CD1c-positive myeloid dendritic cell (primary cell): ENCODE data around the gene METTL14.

Experiments used
- DNase-seq: peaks from one replicate; pipeline ENCODE4 v3.0.0-alpha.2; 2016; ENCODE audit errors: extremely low spot score

The METTL14 gene

GRCh38 chr4:118759481-118759880 lies 74.3 kb downstream of the METTL14 start:
- no peak for DNase-seq

DNA sequence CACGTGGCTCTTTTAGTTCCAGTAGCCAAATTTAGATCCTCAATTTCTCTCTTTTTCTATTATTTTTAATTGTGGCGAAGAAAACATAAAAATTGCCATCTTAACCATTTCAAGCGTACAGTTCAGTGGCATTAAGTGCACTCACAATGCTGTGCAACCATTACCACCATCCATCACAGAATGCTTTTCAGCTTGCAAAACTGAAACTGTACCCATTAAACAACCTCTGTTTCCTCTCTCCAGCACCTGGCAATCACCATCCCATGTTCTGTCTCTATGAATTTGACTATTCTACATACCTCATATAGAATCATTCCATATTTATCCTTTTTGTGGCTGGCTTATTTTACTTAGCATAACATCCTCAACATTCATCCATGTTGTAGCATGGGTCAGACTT lies 74.9 kb downstream of the METTL14 start:
- no peak for DNase-seq

- DNase-seq = no peak
Observed at GRCh38 chr4:118760493-118760892, 75.3 kb downstream of the METTL14 start.

DNA sequence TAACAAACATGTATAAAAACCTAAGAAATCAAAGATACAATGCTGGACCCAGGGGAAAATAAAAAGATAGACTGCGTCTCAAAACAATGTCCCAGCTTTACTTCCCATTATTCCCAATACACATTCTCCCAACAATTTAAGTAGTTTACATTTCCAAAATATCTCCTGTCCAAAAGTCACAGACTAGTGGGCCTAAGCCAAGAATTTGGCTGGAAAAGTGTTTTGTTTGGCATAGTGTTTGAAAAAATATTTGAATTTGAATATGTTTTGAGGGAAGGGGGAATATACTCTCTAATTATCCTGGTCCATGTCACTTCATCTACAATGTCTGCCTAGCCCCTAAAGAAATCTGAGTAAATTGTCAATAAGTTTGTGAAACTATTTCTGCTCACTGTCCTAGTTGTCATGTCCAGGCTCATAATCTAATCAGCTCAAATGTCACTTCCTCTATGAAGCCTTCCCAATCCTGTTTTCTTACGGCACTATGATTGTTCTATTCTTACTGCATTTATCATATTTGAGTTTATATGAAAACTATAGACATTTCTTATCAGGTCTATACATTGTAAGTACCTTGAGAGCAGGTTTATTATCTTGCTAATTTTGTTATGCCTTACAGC lies 76.3 kb downstream of the METTL14 start:
- DNase-seq = no peak

GRCh38 chr4:118762155-118762554 lies 77.0 kb downstream of the METTL14 start:
- DNase-seq = no peak

- DNase-seq = no peak
Observed at GRCh38 chr4:118762730-118763477, 77.7 kb downstream of the METTL14 start.
